Ishikawa (cell line): ENCODE data around the gene GUCY2F.

Source experiments
- EGR1 ChIP-seq: IDR thresholded peaks from 2 replicates; pipeline ENCODE4 v1.6.1; 2012
- EP300 ChIP-seq: IDR thresholded peaks from 2 replicates; pipeline ENCODE4 v1.6.1; 2012; ENCODE audit warnings: borderline replicate concordance
- FOXM1 ChIP-seq: IDR thresholded peaks from 2 replicates; pipeline ENCODE4 v1.6.1; 2012; ENCODE audit warnings: low read depth, borderline replicate concordance
- RAD21 ChIP-seq: IDR thresholded peaks from 2 replicates; pipeline ENCODE4 v1.6.1; 2012; ENCODE audit warnings: low read depth
- TEAD4 ChIP-seq: IDR thresholded peaks from 2 replicates; pipeline ENCODE4 v1.6.1; 2012
- TF ChIP-seq, protein P1 (sequence below): IDR thresholded peaks from 2 replicates; pipeline ENCODE4 v1.6.1; 2012

DNA sequence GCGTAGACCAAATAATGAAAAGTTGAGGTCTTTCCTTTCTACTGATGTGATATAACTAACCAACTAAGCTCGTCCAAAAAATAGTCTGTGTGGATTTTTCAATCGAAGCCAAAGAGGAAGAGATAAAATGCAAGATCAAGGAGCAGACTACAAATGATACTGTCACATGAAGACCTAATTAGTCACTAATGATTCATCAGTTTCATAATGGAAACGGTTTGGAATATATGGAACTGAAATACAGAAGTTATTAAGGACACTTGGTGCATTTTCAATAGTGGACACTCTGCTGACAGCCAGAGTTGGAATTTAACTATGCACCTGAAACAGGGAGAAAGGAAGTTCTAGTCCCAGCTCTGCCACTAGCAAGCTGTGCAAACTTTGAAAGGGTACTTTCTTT lies 119.8 kb downstream of the GUCY2F start:
- TF ChIP-seq TEAD4 (no peak), FOXM1 (no peak), EP300 (no peak), RAD21 (no peak), EGR1 (no peak)
- TF ChIP-seq, protein P1, sequence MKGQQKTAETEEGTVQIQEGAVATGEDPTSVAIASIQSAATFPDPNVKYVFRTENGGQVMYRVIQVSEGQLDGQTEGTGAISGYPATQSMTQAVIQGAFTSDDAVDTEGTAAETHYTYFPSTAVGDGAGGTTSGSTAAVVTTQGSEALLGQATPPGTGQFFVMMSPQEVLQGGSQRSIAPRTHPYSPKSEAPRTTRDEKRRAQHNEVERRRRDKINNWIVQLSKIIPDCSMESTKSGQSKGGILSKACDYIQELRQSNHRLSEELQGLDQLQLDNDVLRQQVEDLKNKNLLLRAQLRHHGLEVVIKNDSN: no peak
